Gastroesophageal sphincter (tissue), 4 donors: ENCODE data around the gene MXD4. TPM values are rescaled to one million over a fixed set of nuclear protein-coding genes. Genes with fewer than 3 reads are reported as not detected.
A peak's percentile ranks its signal among the peaks of the same experiment; 100 is the strongest.

Source experiments
- ATAC-seq: fragments of 150-250 bp; one replicate; pipeline ENCODE4 v1.9.1; 2016; ENCODE audit warnings: mild to moderate bottlenecking, moderate library complexity
- H3K27ac ChIP-seq, 4 donors: fragments of 200-600 bp; sonication (generic) in 3 of 4; 1 replicate in 3 of 4; 2 replicates in 1 of 4; pipeline ENCODE4 v1.5.1; 2016 to 2019
- H3K27me3 ChIP-seq: fragments of 200-600 bp; sonication (generic); one replicate; pipeline ENCODE4 v1.5.1; 2019
- H3K36me3 ChIP-seq, 2 donors: fragments of 200-600 bp; sonication (generic); one replicate each; pipeline ENCODE4 v1.5.1; 2019; ENCODE audit warnings: control low read depth in 1 of 2
- H3K4me1 ChIP-seq, 3 donors: fragments of 200-600 bp; sonication (generic); 1 replicate in 2 of 3; 2 replicates in 1 of 3; pipeline ENCODE4 v1.5.1; 2016 to 2019; ENCODE audit warnings: control low read depth in 2 of 3
- H3K4me3 ChIP-seq, 2 donors: fragments of 200-600 bp; sonication (generic); one replicate each; pipeline ENCODE4 v1.5.1; 2019; ENCODE audit warnings: mild to moderate bottlenecking in 1 of 2, moderate library complexity in 1 of 2
- H3K9me3 ChIP-seq, 3 donors: fragments of 200-600 bp; sonication (generic); one replicate each; pipeline ENCODE4 v1.5.1; 2017 to 2019; ENCODE audit warnings: control low read depth in 2 of 3
- CTCF ChIP-seq, 4 experiments: fragments of 200-600 bp in 2 of 4; fragments of 450-650 bp in 2 of 4; sonication (generic) in 1 of 4; IDR thresholded peaks; one replicate each; pipeline ENCODE4 v1.5.1; 2017 to 2019; ENCODE audit warnings: antibody characterized with exemption in 4 of 4, mild to moderate bottlenecking in 2 of 4, moderate library complexity in 2 of 4
- EP300 ChIP-seq: sonication (generic); formaldehyde crosslinking; IDR thresholded peaks from one replicate; pipeline ENCODE4 v1.6.1; 2017; ENCODE audit warnings: antibody characterized with exemption, mild to moderate bottlenecking
- POLR2A ChIP-seq, 2 donors: fragments of 450-650 bp; IDR thresholded peaks; one replicate each; pipeline ENCODE4 v1.6.1; 2017; ENCODE audit warnings: antibody characterized with exemption in 2 of 2, mild to moderate bottlenecking in 2 of 2, moderate library complexity in 1 of 2
- POLR2AphosphoS5 ChIP-seq: sonication (generic); formaldehyde crosslinking; IDR thresholded peaks from one replicate; pipeline ENCODE4 v1.6.1; 2017; ENCODE audit warnings: antibody characterized with exemption
- WGBS, 2 donors: methylation state at CpG; one replicate each; pipeline ENCODE4 v1.1.5; 2018; ENCODE audit warnings: low coverage in 1 of 2; 5-methylcytosine and 5-hydroxymethylcytosine counted together
- total RNA-seq, 4 donors: library from RNA; depleted of rRNA; stranded (reverse); fragments of >200 nt; gene quantifications; one replicate each; pipeline ENCODE4 v1.1.0, GENCODE V29; 2016

The MXD4 gene
- total RNA-seq, 4 donors from 2014 or later: 36.1 to 76.2 (median 55.6) TPM

GRCh38 chr4:2262944-2263250, 988 bp upstream of the MXD4 start:
- Histone ChIP-seq H3K4me1 (peaks cover 4 to 84% (median 45%) of the 10 kb centered on the region in 3 donors), H3K36me3 (peaks cover 0 to 18% of the 10 kb centered on the region in 2 donors), H3K27ac (peak overlapping the region; percentile 62 to 98 (median 96)), H3K27me3 (no peaks in the 10 kb centered on the region), H3K9me3 (no peaks in the 10 kb centered on the region), H3K4me3 (peak overlapping the region; percentile 25 to 93)
- no peak for ATAC-seq
- TF ChIP-seq POLR2A (IDR thresholded peaks at IDR 0.05): no peak
- no peak for TF ChIP-seq EP300
- whole genome bisulfite sequencing, 2 donors: 20 to 22% methylated on average over 1 to 7 of the region's 13 CpGs

- H3K4me3 ChIP-seq: peak overlapping the region; percentile 25 to 93
- no CpG with 5 or more reads among the region's 98 CpGs for WGBS, 2 donors
- no peaks in the 10 kb centered on the region for H3K9me3 ChIP-seq
- ATAC-seq: peak; percentile 96
- no peaks in the 10 kb centered on the region for H3K27me3 ChIP-seq
- peak overlapping the region; percentile 62 to 98 (median 97) for H3K27ac ChIP-seq
- peaks cover 0 to 22% of the 10 kb centered on the region in 2 donors for H3K36me3 ChIP-seq
- TF ChIP-seq POLR2AphosphoS5: peak; percentile 86
- no peak for TF ChIP-seq EP300
- TF ChIP-seq POLR2A (IDR thresholded peaks at IDR 0.05): peak; percentile 96 to 97
- TF ChIP-seq CTCF (IDR thresholded peaks at IDR 0.05): peak in 1 of 4 experiments; percentile 3
- H3K4me1 ChIP-seq: peaks cover 4 to 86% (median 51%) of the 10 kb centered on the region in 3 donors
Measured at GRCh38 chr4:2262145-2262943, 435 bp upstream of the MXD4 start.

- H3K4me1 ChIP-seq: peaks cover 8 to 86% (median 58%) of the 10 kb centered on the region in 3 donors
- no peaks in the 10 kb centered on the region for H3K9me3 ChIP-seq
- H3K4me3 ChIP-seq: peak overlapping the region; percentile 64 to 93
- no peaks in the 10 kb centered on the region for H3K27me3 ChIP-seq
- H3K36me3 ChIP-seq: peaks cover 0 to 22% of the 10 kb centered on the region in 2 donors
- peak overlapping the region; percentile 71 to 97 (median 94) for H3K27ac ChIP-seq
- ATAC-seq: peak; percentile 27
- no CpG with 5 or more reads among the region's 91 CpGs for WGBS, 2 donors
- TF ChIP-seq POLR2AphosphoS5: no peak
- no peak for TF ChIP-seq POLR2A (IDR thresholded peaks at IDR 0.05)
- no peak for TF ChIP-seq EP300
- TF ChIP-seq CTCF (IDR thresholded peaks at IDR 0.05): no peak
Measured at GRCh38 chr4:2261110-2261852, 628 bp downstream of the MXD4 start.

- TF ChIP-seq POLR2AphosphoS5: no peak
- no peak for TF ChIP-seq CTCF (IDR thresholded peaks at IDR 0.05)
- TF ChIP-seq EP300: no peak
- no peak for TF ChIP-seq POLR2A (IDR thresholded peaks at IDR 0.05)
- no peaks in the 10 kb centered on the region for H3K9me3 ChIP-seq
- peaks cover 5 to 86% (median 61%) of the 10 kb centered on the region in 3 donors for H3K4me1 ChIP-seq
- H3K36me3 ChIP-seq: peaks cover 0 to 22% of the 10 kb centered on the region in 2 donors
- peak overlapping the region; percentile 64 to 93 for H3K4me3 ChIP-seq
- no peaks in the 10 kb centered on the region for H3K27me3 ChIP-seq
- no peak for ATAC-seq
- peak overlapping the region; percentile 36 to 97 (median 94) for H3K27ac ChIP-seq
- WGBS, 2 donors: no CpG with 5 or more reads among the region's 23 CpGs
Measured at GRCh38 chr4:2260344-2261109, 1.4 kb downstream of the MXD4 start.
